Measurements from ENCODE around the gene MYCN.

Gene MYCN

GRCh38 chr2:15905267-15905645, 35.1 kb upstream of the MYCN start:
- Histone ChIP-seq H3K79me2 (ENCODE audit: low read length) (no peaks in the 10 kb centered on the region), H3K9me3 (replicated peaks; ENCODE audit: insufficient read depth, low read length) (no peaks in the 10 kb centered on the region), H3K36me3 (replicated peaks; ENCODE audit: insufficient read depth, low read length) (no peaks in the 10 kb centered on the region), H3K4me2 (ENCODE audit: low read depth, low read length) (no peak overlapping the region), H2AFZ (ENCODE audit: low read length) (no peak overlapping the region), H3F3A (ENCODE audit: insufficient read depth, low read length) (no peaks in the 10 kb centered on the region), H3K9ac (ENCODE audit: low read length) (no peak overlapping the region), H3K27ac (ENCODE audit: low read length) (no peak overlapping the region), H3K9me2 (replicated peaks; ENCODE audit: insufficient read depth, low read length) (no peaks in the 10 kb centered on the region), H4K20me1 (ENCODE audit: insufficient read depth, low read length) (no peaks in the 10 kb centered on the region), H3K27me3 (replicated peaks; ENCODE audit: insufficient read depth, low read length) (no peaks in the 10 kb centered on the region), H3K4me1 (ENCODE audit: low read length) (no peaks in the 10 kb centered on the region), H3K4me3 (ENCODE audit: low read length) (no peak overlapping the region)
- DNase-seq: no peak
- TF ChIP-seq EZH2 (optimal IDR thresholded peaks at IDR 0.05; ENCODE audit: low read depth, low read length): no peak
- no peak for TF ChIP-seq EZH2phosphoT487 (IDR thresholded peaks at IDR 0.05; ENCODE audit: low read length)
- no peak for TF ChIP-seq CTCF (IDR thresholded peaks at IDR 0.05; ENCODE audit: low read length)

GRCh38 chr2:15905986-15906491, 34.3 kb upstream of the MYCN start:
- Histone ChIP-seq H3K9me3 (replicated peaks; ENCODE audit: insufficient read depth, low read length) (no peaks in the 10 kb centered on the region), H4K20me1 (ENCODE audit: insufficient read depth, low read length) (no peaks in the 10 kb centered on the region), H3K4me1 (ENCODE audit: low read length) (no peaks in the 10 kb centered on the region), H3K4me3 (ENCODE audit: low read length) (no peak overlapping the region), H3K9me2 (replicated peaks; ENCODE audit: insufficient read depth, low read length) (no peaks in the 10 kb centered on the region), H3K4me2 (ENCODE audit: low read depth, low read length) (no peak overlapping the region), H3K79me2 (ENCODE audit: low read length) (no peaks in the 10 kb centered on the region), H3K36me3 (replicated peaks; ENCODE audit: insufficient read depth, low read length) (no peaks in the 10 kb centered on the region), H2AFZ (ENCODE audit: low read length) (no peak overlapping the region), H3F3A (ENCODE audit: insufficient read depth, low read length) (no peaks in the 10 kb centered on the region), H3K27me3 (replicated peaks; ENCODE audit: insufficient read depth, low read length) (no peaks in the 10 kb centered on the region), H3K27ac (ENCODE audit: low read length) (no peak overlapping the region), H3K9ac (ENCODE audit: low read length) (no peak overlapping the region)
- no peak for DNase-seq
- no peak for TF ChIP-seq EZH2phosphoT487 (IDR thresholded peaks at IDR 0.05; ENCODE audit: low read length)
- no peak for TF ChIP-seq EZH2 (optimal IDR thresholded peaks at IDR 0.05; ENCODE audit: low read depth, low read length)
- TF ChIP-seq CTCF (IDR thresholded peaks at IDR 0.05; ENCODE audit: low read length): no peak

DNA sequence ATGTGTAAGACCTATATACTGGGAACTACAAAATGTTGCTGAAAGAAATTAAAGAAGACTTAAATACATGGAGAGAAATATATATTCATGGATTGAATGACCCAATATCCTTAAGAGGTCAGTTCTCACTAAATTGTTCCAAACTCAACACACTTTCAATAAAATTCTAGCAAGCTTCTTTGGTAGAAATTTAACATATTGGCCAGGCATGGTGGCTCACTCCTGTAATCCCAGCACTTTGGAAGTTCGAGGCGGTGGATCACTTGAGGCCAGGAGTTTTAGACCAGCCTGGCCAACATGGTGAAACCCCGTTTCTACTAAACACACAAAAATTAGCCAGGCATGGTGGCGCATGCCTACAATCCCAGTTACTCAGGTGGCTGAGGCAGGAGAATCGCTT, 33.6 kb upstream of the MYCN start:
- Histone ChIP-seq H2AFZ (ENCODE audit: low read length) (no peak overlapping the region), H3K4me3 (ENCODE audit: low read length) (no peak overlapping the region), H4K20me1 (ENCODE audit: insufficient read depth, low read length) (no peaks in the 10 kb centered on the region), H3F3A (ENCODE audit: insufficient read depth, low read length) (no peaks in the 10 kb centered on the region), H3K9me3 (replicated peaks; ENCODE audit: insufficient read depth, low read length) (no peaks in the 10 kb centered on the region), H3K27me3 (replicated peaks; ENCODE audit: insufficient read depth, low read length) (no peaks in the 10 kb centered on the region), H3K9ac (ENCODE audit: low read length) (no peak overlapping the region), H3K27ac (ENCODE audit: low read length) (no peak overlapping the region), H3K79me2 (ENCODE audit: low read length) (no peaks in the 10 kb centered on the region), H3K9me2 (replicated peaks; ENCODE audit: insufficient read depth, low read length) (no peaks in the 10 kb centered on the region), H3K4me2 (ENCODE audit: low read depth, low read length) (no peak overlapping the region), H3K4me1 (ENCODE audit: low read length) (peaks cover 4% of the 10 kb centered on the region), H3K36me3 (replicated peaks; ENCODE audit: insufficient read depth, low read length) (no peaks in the 10 kb centered on the region)
- no peak for TF ChIP-seq CTCF (IDR thresholded peaks at IDR 0.05; ENCODE audit: low read length)
- no peak for DNase-seq
